SIG-M5 treated with dmso at 0.1 percent for 504 hours (cell line): ENCODE results near the gene GGNBP2.

Source experiments
- DNase-seq: peaks from one replicate; lab custom pipeline; 2025; ENCODE audit not compliant: unreplicated experiment; lab: John Stamatoyannopoulos, UW

The GGNBP2 gene

DNA sequence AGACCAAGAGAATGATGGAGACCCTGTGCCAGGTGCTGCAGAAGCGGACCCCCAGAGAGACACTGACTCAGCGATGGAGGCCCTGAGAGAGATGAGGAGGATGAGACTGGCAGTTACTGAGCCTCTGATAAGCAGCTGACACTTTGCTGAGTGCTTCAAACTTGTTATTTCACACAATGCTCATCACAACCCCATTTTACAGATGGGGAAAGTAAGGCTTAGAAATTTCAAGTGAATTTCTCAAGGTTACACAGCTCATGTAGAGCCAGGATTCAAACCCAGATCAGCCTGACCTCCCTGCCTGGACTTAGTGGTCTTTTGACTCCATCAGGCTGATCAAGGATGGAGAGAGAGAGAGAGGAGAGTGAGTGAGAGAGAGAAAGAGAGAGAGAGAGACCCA lies 83.9 kb downstream of the GGNBP2 start:
- DNase-seq, result no peak

DNA sequence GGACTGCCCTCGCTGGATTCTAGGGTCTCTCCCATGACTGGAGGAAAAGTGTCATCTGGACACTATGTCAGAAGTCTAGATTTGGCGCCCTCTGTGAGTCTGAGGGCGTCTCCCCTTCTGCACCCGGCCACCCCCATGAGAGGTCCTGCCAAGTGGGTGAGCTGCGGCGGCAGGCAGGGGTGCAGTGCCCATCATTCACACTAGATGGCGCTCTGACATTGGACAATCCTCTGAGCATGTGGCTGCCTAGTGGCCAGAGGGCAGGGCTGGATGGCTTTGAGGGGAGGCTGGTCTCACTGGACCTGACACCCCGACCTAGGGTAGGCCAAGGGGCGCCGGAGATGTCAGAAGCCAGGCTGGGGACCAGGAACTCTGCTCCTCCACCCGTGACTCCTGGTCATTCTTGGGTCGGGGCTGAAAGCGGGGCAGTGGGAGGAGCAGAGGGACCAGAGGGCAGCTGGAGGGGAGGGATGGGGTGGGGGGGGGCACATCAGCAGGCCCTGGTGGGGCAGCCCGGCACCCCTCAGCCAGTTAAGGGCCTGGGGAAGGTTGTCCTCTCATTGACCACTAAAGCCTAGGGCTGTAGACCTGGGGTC lies 84.6 kb downstream of the GGNBP2 start:
- DNase-seq, result peak; percentile 55

DNA sequence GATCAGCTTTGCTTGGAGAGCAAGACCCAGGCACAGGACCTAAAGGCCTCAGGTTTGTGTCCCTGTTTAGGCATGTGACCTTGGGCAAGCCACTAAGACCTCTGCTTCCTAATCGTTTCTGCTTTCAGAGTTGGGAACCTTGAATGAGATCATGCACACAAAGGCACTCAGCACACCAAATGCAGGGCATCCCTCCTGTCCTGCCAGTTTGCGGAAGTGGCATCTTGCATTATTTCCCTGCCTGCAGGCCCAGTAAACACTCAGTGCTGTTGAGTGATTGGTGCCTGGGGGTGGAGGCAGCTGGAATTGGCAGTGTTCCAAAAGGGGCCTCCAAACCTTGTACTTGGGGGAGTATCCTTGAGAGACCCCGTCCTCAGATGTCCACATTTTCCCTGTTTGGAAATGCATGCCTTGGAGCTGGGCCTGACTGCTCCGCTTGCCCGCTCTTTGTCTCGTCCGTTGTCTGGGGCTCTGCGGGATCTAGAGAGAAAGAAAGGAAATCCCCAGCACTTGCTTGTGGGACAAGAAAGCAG lies 85.3 kb downstream of the GGNBP2 start:
- no peak for DNase-seq

DNA sequence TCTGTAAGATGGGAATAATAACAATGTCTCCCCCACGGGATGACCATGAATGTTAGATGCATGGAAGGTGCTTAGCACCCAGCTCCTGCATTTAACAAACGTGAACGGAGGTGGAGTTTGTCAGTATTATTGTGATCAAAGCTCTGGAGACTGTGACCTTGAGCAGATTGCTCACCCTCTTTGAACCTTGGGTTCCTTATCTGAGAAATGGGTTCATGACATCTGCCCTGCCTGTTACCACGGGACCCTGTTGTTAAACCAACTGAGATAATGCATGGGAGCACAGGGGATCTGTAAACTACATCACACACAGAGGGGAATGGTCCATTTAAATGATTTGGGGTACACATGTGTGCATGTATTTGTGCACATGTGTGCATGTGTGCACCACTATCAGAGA lies 86.3 kb downstream of the GGNBP2 start:
- no peak for DNase-seq

DNA sequence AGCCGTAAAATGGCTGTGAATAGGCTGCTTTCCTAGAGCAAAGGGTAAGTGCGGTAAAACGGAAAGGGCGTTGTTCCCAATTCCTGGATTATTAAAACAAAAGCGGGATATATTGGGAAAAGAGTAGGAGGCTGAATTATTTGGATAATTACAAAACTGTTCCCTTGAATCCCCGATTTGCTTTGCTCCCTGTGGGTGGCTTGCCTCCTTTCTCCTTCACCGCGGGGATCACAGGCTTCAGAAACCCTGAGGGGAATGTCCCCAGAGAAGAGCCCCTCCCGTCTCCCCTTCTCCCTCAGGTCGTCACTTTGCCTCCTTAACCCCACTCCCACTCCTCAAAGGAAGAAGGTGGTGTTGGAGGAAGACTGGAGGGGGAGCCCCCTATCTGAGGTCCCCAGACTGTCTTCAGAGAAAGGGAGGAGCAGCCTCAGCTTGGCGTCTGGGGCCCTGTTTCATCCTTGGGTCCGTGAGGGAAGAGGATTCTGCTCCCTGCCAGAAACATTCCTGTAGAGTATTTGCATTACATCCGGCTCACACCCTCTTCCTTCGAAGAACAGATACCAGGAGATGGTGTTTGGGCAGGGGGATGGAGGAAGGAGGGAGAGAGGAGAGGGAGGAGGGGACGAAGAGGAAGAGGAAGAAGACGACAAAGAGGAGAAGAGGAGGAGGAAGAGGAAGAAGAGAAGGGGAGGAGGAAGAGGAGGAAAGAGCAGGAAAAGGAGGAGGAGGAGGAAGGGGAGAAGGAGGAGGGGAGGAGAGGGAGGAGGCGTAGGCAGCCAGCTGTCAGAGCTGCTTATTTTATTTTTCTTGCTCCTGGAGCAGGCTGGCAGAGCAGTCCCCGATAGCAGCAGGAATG lies 88.4 kb downstream of the GGNBP2 start:
- DNase-seq, result no peak
